NCI-H345 (cell line): ENCODE measurements around the gene ABCD2.
"Not testable (repeated sequence)": the region's sequence is repeated elsewhere in the genome, so short reads cannot be mapped to it uniquely, and the experiment has no call there.

Experiments
- DNase-seq: peaks from one replicate; lab custom pipeline; 2025; lab: John Stamatoyannopoulos, UW

The ABCD2 gene

DNA sequence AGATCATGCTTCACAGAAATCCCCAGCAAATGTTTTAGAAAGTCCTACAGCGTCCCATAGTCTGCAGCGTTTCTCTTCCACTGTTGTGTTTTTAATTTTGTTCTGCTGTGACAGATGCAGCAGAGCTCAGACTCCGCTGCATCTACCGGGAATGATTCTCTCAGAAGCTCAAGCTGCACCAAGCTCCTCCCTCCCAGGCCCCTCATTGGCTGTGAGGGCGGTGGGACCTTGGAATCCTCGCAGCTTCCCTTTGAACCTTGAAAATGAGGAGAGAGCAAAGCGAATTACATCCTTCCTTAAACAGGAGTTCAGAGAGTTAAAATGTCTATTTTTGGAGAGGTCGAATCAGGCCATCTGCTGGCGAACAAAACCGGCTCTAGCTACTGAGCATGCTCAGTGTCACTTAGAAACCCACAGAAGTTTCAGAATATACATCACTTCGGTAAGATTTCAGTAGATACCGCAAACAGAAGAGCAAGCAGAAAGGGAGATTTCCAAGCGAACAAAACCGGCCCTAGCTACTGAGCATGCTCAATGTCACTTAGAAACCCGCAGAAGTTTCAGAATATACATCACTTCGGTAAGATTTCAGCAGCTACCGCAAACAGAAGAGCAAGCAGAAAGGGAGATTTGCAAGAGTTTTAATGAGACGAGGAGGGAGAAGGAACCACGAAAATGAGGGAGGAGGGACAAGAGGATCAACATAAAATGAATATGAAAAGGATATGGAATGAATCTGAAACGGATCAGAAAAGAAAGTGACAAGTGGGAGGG lies at the start of gene ABCD2:
Gene ABCD2, minus strand, starts transcription at position 144 of the 774 bp plus-strand sequence. CDS start 188 bp downstream, outside the sequence.
- DNase-seq, result peak; percentile 90

DNA sequence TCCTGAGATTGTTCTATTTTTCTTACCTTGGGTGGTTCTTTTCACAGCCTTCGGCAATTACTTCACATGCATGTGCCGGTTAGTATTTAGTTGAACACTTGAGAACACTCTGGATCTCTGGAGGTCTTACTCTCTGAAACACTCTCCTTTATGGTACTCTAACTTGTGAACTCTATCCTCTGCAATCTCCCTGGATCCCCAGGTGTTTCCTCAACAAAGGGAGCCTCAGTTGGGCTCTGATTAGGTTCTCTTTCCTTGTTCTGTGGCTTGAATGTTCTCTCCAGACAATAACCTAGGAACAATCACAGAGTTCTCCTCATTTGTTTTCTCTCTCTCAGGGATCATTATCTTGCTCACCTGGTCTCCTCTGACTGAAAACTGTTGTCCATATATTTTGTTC lies 40.5 kb upstream of the ABCD2 start:
- no peak for DNase-seq

DNA sequence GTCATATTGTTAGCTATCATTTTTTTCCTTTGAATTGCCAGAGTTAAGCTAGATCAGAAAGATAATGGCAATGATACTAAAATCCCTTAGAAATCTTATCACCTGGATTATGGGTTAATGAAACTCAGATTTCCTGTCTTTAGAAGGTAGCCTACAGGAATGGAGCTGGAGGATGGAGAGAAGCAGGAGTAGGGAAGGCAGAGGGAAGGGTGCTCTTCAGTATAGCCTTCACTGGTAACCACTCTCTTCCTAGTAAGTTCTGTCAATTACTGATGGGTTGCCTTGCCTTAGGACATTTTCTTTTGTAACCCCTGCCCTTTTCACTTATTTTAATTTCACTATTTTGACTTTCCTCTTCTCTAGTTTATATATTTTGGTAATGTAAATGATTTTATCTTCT lies 27.8 kb upstream of the ABCD2 start:
- no peak for DNase-seq

DNA sequence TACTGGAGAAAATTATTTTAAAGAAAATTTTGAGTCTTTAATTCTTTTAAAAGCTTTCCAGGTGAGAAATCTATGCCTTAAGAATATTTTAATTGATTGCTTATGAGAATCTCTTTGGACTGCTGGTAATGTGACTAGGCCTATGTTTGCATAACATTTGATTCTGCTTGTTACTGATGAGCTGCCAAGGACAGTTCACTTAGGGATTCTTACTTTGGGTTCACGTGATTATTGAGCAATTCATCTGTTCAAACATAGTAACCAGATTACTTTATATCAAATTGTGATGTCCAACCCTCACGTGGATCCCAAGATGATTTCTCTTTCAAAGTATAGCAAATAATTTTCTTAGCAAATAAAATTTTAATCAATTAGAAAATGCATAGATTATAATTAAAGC lies 27.4 kb upstream of the ABCD2 start:
- DNase-seq, result no peak

DNA sequence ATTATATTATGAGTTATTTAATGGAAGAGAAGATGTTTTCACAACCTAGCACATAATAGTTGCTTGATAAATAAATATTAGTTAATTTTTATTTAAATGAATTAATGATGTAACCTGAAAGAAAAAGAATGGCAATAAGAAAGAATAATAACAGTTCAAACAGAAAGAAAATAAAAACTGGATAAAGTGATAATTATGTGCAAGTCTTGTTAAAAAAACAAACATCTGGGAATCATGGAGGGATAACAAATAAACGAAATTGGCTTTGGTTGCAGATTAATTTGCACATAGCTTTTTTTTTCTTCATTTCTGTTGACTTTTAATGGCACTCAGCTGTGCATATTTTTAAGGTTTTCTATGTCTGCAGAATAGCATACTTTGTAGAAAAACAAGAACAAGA lies 23.4 kb upstream of the ABCD2 start:
- no peak for DNase-seq

DNA sequence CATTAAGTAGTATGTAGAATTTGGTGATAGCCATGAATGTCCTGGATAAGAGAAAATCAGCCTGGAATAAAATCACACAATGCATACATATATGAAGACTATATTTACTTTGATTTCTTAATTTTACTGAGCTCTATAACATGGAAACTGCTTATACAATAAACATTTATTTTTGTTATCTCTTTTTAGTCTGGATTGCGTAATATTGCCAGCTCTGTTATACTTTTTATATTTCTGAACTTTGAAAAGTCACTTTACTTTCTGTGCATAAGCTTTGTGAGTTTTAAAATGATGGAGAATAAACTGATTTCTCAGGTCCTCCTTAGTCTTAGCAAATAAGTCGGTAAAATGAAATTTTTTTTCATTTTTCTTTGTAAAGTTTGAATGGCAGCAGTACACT lies 19.2 kb upstream of the ABCD2 start:
- DNase-seq, result no peak

DNA sequence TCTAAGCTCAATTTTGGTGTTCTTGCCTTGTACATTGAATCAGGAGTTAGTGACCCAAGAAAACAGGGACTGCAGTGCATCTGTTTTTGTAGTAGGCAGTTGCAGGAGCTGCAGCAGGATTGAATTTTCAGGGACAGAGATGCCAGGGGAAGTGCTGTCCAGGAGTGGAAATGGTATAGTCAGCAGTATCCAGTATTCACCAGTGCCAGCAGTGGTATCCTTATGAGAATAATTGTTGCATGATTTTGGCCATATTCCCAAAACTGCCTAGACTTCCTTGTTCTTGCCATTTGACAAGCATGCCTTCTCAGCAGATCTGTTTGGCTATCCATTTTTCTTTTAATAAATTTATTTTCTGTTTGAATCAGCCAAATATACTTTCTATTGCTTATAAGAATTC lies 18.6 kb upstream of the ABCD2 start:
- DNase-seq, result no peak

DNA sequence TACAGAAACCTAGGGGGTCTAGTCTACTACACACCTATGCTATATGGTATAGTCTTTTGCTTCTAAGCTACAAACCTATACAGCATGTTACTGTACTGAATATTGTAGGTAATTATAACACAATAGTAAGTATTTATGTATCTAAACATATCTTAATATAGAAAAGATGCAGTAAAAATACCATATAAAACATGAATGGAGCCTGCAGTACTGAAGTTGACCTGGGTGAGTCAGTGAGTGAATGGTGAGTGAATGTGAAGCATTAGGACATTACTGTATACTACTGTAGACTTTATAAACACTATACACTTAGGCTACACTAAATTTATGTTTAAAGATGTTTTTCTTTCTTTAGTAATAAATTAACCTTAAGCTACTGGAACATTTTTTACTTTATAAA lies 13.1 kb upstream of the ABCD2 start:
- no peak for DNase-seq

DNA sequence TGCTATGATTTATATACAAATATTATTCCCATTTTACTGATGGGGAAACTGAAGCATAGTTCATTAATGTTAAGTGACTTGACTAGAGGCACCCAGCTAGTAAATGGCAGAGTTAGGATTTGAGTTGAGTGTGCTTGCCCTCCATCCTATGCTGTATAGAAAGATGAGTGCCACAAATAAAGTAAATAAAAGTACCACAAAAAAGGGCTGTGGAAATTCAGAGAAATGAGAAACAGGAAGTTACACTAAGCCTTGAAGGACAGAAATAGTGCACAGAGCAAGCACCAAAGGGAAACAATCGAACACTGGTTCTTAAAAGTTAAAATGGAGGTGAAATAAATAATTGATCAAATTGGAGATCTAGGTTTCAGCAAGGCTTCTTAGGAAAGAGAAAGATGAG lies 9.2 kb upstream of the ABCD2 start:
- DNase-seq, result no peak

DNA sequence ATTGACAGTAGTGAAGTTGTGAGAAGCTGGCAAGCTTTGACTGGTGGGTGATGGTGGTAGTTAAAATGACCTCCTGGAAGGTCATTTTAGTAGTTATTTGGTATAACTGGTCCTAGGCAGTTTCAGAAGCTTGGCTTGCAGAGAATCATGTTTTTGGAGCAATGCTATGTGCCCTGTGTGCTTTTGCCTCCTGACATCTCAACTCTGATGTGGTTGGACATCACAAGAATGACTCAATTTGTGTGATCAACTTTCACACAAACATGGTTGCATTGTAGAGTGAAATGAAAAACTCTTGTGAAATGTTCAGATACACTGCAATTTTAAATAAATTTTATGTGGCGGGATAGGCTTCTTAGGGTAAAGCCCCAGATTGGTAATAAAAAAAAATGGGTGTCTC lies 8.3 kb upstream of the ABCD2 start:
- DNase-seq, result no peak

DNA sequence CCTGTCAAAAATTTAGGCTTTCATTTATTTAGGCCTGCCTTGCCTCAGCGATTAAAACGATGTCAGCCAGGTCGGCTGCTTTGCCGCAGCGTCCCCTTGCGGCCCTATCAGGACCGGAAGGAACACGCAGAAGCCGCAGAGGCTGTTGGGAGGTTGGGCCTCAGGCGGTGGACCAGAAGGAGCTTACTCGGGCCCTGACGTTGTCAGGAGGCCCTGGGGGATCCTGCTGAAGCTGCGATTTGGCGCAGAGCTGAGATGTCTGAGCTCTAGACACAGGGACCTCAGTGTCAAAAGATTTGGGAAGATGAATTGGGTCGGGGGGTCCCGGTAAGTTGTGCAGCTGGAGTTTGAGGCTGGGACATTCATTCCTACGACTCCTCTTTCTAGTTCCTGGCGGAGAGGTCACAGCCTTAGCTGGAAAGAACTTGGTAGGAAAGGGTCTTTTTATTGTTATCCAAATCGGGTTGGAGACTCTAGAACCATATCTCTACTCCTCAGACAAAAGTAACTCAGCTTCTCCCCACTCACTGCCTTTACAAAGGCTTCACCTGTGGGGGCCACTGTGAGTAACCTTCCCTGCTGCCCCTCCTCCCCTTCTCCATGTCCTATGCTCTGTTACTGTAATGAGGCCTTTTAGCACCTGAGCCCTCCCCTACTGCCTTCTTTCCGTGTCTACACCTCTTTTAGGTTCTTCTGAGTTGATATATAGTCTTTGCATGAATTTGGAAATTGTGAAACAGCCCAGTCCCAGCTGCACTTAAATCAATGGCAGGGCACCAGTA lies 6.6 kb upstream of the ABCD2 start:
- DNase-seq, result no peak

DNA sequence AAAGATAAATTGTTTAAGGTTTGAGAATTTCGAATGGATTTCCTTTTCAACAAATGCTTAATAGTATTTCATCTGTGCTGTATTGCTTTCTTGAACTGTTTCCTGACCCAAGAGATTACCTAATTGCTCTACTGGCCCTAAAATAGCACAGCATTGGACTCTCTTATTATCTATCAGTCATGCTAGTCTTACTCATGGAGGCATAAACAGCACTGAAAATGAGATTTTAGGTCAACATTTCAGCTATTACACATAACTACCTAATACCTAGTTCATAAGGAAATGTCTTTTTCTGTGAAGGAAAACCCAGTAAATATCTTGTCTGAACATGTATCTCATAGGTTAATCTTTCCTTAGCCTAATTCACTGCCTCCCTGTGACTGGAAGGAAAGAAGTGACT lies 4.3 kb upstream of the ABCD2 start:
- no peak for DNase-seq

DNA sequence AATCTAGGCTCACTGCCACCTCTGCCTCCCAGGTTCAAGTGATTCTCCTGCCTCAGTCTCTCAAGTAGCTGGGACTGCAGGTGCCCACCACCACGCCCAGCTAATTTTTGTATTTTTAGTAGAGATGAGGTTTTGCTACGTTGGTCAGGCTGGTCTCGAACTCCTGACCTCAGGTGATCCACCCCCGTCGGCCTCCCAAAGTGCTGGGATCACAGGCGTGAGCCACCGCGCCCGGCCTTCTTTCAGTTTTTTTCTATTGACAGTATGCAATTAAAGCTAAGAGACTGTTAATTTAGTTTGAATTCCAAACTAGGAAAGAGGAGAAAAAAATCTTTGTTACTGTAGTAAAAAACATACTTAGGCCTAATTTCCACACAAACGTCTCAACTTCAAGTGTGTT lies 3.6 kb upstream of the ABCD2 start:
- DNase-seq, result not testable (repeated sequence)

DNA sequence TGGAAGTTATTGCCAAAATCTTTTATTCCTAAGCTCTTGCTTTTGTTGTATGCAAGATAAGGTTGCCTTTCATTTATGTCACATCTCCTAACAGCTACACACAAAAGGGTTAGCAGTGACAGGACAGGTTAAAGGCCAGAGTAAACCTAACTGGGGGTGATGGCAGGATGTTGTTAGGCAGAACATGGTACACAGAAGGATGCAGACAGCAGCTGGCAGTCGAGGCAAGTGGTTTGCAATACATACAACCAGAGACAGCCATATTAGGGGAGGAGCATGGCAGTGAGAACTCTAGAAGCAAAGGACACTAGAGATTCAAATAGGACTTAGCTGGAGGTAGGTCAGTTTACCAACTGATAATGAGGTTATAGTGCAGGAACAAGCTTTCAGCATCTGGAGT lies 2.7 kb upstream of the ABCD2 start:
- no peak for DNase-seq

DNA sequence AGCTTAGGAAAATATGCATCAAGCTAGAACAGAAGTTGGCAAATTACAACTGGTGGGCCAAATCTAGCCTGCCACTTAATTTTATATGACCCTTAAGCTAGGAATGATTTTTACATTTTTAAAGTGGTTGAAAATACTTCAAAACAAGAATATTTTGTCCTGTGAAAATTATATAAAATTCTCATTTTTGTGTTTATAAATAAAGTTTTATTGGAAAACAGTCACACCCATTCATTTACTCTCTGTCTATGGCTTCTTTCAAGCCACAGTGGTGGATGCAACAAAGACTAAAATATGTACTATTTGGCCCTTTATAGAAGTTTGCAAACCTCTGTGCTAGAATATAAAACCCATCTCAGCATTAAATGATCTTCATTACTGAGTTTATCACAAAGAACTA lies 2.1 kb upstream of the ABCD2 start:
- DNase-seq, result no peak

DNA sequence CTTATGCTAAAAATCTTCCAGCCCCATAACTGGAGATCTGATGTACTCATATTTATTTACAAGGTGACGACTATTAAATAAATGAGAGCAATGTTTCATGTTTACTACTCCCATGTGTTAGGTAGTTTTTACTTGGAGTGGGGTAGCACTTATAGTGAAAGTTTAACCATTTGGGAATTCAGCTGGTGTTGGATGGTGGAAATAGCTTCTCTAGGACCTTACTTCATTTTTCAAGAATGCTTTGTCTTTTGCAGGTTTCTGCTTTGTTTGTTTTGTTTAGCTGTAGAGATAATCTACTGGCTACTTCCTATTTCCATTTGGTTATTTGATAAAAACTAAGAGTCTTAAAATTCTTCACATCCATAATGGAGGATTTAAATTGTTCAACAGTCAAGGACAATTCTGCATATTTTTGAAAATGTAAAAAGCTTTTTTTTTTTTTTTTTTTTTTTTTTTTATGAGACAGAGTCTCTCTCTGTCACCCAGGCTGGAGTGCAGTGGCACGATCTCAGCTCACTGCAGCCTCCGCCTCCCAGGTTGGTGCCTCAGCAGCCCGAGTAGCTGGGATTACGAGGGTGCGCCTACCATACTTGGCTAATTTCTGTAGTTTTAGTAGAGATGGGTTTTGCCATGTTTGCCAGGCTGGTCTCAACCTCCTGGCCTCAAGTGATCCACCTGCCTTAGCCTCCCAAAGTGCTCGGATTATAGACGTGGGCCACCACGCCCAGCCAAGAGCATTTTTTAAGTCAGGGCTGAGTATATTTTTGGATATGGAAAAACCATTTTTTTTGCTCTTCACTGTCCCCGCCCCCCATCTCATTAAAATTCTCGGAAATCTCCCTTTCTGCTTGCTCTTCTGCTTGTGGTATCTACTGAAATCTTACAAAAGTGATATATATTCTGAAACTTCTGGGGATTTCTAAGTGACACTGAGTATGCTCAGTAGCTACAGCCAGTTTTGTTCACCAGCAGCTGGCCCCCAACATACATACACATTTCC lies 1.4 kb upstream of the ABCD2 start:
- no peak for DNase-seq

DNA sequence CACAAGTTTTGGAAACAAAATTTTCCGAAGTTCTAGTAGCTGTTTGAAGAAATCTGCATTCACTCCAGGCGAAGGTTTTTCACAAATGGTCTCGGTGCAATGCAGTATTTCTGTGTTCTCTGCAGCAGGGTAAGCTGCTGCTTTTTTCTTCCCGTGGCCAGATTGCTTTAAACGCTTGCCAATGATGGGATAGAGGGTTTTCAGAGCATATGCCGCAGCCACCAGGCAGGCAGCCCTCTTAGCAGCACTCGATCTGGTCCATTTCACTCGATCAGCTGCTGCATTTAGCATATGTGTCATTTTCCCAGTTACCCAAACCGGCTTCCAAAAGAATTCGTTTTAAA lies 315 bp downstream of the ABCD2 start:
- peak; percentile 80 for DNase-seq

DNA sequence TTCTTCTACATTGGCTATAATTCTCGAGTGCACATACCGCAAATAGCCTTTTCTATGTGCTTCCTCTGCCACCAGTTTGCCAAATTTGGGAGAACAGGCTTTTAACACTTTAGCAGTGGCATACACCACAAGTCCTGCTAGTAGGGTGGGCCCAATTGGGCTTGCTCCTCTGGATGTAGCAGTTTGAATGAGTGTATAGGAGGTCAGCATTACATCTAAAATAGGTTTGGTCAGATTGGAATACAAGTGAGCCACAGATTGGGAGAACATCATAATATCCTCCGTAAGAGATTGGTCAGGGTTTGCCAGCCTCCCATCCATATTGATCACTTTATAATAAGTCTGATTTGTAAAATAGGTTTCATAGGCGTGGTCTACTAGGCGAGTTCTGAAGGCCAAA lies 902 bp downstream of the ABCD2 start:
- no peak for DNase-seq

DNA sequence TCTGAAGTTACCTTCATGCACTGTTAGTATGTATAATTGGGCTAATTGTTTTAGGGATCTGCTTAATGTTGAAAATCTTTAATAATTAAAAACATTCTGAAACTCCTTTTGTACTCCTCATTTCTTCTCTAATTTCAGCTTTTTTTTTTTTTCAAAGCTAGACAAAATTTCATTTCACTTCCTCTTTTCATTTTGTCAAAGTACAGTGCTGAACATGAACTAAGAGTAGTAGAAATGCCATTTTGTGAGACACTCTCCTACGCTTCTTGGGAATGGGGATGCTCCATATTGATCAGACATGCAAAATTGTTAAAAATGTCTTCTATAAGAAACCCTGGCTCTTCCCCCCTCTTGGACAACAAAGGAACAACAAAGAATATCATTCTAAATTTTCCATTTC lies 1.7 kb downstream of the ABCD2 start:
- DNase-seq, result no peak

DNA sequence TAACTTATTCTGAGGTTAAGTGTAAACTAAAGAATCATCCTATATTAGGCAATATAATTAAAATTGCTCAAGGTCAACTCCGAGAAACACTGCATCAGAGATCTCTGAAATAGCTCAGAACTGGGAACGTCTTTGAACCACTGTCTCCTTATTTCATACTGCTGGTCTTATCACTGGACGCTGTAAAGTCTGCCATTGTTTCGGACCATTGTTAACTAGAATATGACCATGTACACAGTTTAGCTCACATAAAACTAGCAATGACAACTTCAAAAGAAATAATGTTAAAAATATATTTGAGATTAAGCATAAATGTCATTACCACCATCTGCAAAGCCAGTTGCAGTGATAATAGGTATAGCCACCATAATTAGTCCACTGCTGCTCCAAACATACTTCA lies 2.9 kb downstream of the ABCD2 start:
- DNase-seq, result no peak

DNA sequence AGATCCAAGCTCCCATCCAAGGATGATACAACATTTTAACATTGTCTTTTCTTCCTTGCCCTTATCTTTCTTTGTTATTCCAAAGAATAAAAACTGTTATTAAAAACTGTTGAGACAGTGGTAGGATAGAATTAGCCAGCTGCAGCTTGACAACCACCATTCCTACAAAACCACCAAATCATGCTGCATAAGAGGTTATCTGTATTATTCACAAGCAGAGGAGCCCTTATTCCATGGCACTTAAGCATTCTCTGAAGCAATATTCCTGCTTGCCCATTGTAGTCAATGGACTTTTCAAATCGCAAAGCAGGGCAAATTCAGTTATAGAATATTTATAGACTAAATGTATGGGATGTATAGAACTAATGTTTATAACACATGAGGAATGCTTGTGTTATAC lies 3.4 kb downstream of the ABCD2 start:
- no peak for DNase-seq

DNA sequence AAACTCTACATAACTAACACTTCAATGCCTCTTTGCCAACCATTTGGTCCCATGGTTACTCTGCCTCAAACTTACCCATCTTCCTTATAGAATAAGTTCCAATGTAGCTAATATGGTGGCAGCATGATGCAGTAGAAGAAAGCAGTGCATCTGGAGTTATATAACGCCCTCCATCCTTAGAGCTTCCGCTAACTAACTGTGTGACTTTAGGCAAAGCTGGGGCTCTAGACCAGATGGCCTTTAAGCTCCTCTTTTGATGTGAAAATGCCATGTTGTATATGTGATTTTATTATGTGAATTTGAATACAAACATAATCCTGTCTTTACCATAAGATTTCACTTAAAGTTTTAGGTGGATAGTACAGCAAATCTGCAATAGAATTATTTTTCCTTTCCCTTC lies 6.1 kb downstream of the ABCD2 start:
- no peak for DNase-seq

DNA sequence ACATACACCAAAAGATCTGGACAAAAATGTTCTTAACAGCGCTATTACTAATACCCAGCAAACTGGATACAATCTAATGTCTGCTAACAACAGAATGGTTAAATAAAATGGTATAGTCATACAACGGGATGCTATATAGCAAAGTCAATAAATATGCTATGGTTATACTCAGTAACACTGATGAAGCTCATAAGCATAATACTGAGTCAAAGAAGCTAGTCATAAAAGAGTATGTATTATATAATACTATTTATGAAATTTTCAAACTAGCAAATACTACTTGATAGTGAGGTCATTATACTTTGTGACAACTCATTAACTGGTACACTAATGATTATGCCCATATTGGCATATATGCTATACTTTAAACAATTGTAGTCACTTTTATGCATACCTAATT lies 7.4 kb downstream of the ABCD2 start:
- no peak for DNase-seq
